ENCODE measurements around the gene RALGPS1. TPM values are rescaled to one million over a fixed set of nuclear protein-coding genes. Genes with fewer than 3 reads are reported as not detected.

Gene RALGPS1
- total and polyA plus RNA-seq, 10 donors: 2.5 to 27.3 (median 14.1) TPM

DNA sequence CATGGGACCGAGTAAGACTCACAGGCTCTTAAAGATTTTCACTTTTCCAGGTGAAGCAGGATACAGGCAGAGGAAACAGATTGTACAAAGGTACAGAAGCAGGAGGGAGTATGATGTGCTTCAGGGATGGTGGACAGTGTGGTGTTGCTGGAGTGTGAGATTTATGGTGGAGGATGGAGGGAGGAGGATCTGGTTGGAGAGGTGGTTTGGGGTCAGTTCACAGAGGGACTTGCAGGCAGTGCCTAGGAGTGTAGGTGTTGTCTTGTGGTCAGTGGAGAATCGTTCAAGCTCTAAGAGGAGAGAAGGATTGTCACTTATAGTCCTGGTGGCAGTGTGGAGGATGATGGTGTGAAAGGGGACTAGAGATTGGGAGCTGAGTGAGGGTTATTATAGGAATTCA, 11.8 kb downstream of the RALGPS1 start:
- intact Hi-C loops (cut with DNase I; ENCODE audit: low total_unique reads): no loop called here
- no peak overlapping the region for H3K27ac ChIP-seq
- H3K4me1 ChIP-seq: no peaks in the 10 kb centered on the region
- no peak for DNase-seq
- no peaks in the 10 kb centered on the region for H3K9me3 ChIP-seq
- H3K36me3 ChIP-seq: peaks cover 0 to under 1% (median 0%) of the 10 kb centered on the region in 6 donors
- H3K27me3 ChIP-seq (replicated peaks in 1 of 7): no peaks in the 10 kb centered on the region
- H3K4me3 ChIP-seq: no peak overlapping the region
- 71 to 80% (median 79%) methylated on average over 2 of the region's 2 CpGs for WGBS, 5 donors
- TF ChIP-seq, protein P1, sequence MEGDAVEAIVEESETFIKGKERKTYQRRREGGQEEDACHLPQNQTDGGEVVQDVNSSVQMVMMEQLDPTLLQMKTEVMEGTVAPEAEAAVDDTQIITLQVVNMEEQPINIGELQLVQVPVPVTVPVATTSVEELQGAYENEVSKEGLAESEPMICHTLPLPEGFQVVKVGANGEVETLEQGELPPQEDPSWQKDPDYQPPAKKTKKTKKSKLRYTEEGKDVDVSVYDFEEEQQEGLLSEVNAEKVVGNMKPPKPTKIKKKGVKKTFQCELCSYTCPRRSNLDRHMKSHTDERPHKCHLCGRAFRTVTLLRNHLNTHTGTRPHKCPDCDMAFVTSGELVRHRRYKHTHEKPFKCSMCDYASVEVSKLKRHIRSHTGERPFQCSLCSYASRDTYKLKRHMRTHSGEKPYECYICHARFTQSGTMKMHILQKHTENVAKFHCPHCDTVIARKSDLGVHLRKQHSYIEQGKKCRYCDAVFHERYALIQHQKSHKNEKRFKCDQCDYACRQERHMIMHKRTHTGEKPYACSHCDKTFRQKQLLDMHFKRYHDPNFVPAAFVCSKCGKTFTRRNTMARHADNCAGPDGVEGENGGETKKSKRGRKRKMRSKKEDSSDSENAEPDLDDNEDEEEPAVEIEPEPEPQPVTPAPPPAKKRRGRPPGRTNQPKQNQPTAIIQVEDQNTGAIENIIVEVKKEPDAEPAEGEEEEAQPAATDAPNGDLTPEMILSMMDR (IDR thresholded peaks at IDR 0.05 in 8 of 11, conservative IDR thresholded peaks at IDR 0.05 in 3 of 11): no peak
- TF ChIP-seq POLR2A (IDR thresholded peaks at IDR 0.05) (no peak), POLR2AphosphoS5 (IDR thresholded peaks at IDR 0.05) (no peak)

DNA sequence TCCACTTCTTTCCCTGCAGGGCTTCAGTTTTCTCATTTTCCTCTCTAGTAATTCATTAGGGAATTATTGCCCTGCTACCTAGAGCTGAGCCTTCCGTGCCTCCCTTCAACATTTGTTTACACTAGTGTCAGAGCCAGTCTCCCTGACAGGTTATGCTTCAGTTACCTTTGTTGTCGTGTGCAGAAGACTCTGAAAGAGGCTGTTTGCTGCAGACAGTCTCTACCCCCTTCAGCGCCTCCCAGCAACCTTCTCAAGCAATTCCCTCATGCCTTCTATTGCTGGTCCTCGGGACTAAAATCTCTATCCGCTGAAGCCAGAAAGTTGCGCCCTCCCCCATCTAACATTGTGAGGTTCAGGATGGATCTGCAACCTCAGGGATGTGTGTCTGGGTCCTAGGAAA, 12.8 kb downstream of the RALGPS1 start:
- Histone ChIP-seq H3K4me1 (no peaks in the 10 kb centered on the region), H3K27ac (no peak overlapping the region), H3K9me3 (no peaks in the 10 kb centered on the region), H3K27me3 (replicated peaks in 1 of 7) (no peaks in the 10 kb centered on the region), H3K4me3 (no peak overlapping the region), H3K36me3 (no peaks in the 10 kb centered on the region)
- TF ChIP-seq POLR2A (IDR thresholded peaks at IDR 0.05): no peak
- TF ChIP-seq POLR2AphosphoS5 (IDR thresholded peaks at IDR 0.05): no peak
- TF ChIP-seq, protein P1 (IDR thresholded peaks at IDR 0.05 in 8 of 11, conservative IDR thresholded peaks at IDR 0.05 in 3 of 11): no peak
- WGBS, 5 donors: 72 to 89% (median 72%) methylated on average over 6 of the region's 6 CpGs
- intact Hi-C loops (cut with DNase I; ENCODE audit: low total_unique reads): no loop called here
- no peak for DNase-seq

DNA sequence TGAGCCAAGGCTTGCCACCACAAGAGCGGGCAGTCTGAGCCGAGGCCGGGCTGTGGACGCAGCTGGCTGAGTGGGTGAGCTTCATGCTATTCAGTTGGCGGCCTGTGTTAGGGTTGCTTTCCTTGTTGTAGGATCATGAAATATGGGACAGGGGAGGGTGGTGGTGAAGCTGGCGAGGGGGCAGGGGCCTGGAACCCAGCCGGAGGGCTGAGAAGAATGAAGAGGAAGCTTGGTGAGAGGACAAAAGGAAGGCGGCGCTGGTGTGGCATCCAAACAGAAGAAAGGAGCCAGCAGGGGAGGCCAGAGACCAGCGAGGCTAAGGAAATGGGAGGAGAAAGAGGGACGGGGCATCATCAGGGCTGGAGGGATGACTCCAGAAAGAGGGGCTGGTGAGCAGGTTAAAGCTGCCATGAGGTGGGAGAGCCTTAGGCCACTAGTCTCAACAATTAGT, 18.3 kb downstream of the RALGPS1 start:
- intact Hi-C loops (cut with DNase I; ENCODE audit: low total_unique reads): no loop called here
- no peak for DNase-seq
- no peaks in the 10 kb centered on the region for H3K36me3 ChIP-seq

DNA sequence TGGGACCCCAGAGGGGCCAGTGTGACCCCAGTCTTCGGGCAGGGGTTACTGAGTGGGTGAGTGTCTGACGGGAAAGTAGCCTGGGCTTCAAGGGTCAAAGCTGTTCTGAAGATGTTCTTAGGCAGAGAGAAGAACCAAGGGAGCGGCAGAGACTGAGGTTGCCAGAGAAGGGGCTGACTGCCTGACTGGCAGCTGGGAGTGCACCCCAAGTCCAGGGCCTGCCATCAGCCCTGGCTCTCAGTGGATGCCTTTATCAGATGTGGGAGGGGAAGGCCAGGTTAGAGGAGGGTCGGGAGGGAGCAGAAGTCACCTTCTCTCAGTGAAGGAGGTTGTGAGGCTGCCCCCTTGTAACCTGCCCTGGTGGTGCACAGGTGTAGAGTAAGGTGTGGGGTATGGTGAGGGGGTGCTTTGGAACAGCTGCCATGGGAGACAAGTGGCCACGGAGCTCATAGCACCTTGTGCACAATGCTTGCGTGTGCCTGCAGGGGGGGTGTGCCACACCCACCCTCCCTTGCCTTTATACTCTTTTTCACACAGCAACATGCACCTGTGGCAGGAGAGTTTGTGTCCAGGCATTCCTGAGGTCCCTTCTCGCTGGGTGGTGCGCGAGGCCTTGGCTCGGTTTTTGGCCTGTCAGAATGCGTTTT, 18.9 kb downstream of the RALGPS1 start:
- intact Hi-C loops (cut with DNase I; ENCODE audit: low total_unique reads): no loop called here
- no peak overlapping the region for H3K27ac ChIP-seq
- 85 to 95% (median 90%) methylated on average over 9 to 11 of the region's 11 CpGs for WGBS, 5 donors
- H3K9me3 ChIP-seq: peaks cover 0 to 5% (median 0%) of the 10 kb centered on the region in 8 donors
- no peaks in the 10 kb centered on the region for H3K36me3 ChIP-seq
- TF ChIP-seq POLR2A (IDR thresholded peaks at IDR 0.05) (no peak), POLR2AphosphoS5 (IDR thresholded peaks at IDR 0.05) (no peak)
- TF ChIP-seq, protein P1 (IDR thresholded peaks at IDR 0.05 in 8 of 11, conservative IDR thresholded peaks at IDR 0.05 in 3 of 11): no peak
- no peak for DNase-seq
- H3K4me3 ChIP-seq: no peak overlapping the region
- no peaks in the 10 kb centered on the region for H3K27me3 ChIP-seq (replicated peaks in 1 of 7)
- no peaks in the 10 kb centered on the region for H3K4me1 ChIP-seq

More for the DNA sequence above, 18.3 kb downstream of the RALGPS1 start:
- WGBS, 5 donors: 84 to 91% (median 88%) methylated on average over 11 of the region's 11 CpGs
- H3K4me3 ChIP-seq: no peak overlapping the region
- TF ChIP-seq, protein P1 (IDR thresholded peaks at IDR 0.05 in 8 of 11, conservative IDR thresholded peaks at IDR 0.05 in 3 of 11): no peak
- TF ChIP-seq POLR2A (IDR thresholded peaks at IDR 0.05) (no peak), POLR2AphosphoS5 (IDR thresholded peaks at IDR 0.05) (no peak)
- H3K9me3 ChIP-seq: peaks cover 0 to 5% (median 0%) of the 10 kb centered on the region in 8 donors
- no peak overlapping the region for H3K27ac ChIP-seq
- no peaks in the 10 kb centered on the region for H3K27me3 ChIP-seq (replicated peaks in 1 of 7)
- no peaks in the 10 kb centered on the region for H3K4me1 ChIP-seq
